ENCODE measurements around the gene HOXB6.

HOXB6 gene

DNA sequence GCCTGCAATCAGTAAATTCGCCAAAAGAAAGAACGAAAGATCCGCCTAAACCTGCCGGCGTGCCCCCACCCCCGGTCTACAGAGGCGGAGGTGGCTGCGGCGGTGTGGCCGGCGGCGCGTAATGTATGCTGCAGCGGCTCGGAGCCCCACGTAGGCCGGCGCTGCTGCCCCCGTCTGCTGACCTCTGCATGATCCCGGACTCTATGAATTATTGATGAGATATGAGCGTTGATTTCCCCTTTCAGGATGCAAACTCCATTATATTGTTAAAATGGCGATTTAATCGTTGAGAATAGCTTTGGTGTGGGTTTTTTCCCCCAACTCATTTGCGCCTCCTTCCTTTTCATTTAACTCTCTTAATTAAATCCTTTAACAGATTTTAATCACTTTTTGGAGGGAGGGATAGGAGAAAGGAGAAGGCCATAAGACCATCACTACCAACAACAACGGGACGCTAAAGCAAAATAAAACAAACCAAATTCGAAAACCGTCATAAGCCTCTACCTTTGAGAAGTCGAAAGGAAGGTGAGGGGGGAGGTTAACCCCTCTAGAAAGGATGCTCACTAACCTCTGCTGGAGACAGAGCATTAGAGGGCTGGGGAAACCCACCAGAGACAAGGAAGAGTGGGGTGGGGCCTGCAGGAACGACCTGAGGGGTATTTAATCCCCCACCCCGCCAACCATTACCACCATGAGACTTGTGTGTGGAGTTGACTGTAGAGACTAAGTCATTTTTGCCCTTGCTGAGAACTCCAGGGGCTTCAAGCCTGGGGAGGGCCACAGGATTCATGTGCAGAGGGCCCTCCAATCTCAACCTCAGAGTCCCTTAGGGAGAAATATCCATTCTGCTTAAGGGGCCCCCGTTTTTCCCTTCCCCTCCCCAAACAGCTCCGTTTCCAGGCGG lies 18.2 kb downstream of the HOXB6 start:
- ATAC-seq, result no peak
- no peak for TF ChIP-seq PPARA (CRISPR knock-in tag; IDR thresholded peaks at IDR 0.05; ENCODE audit: borderline replicate concordance)
- no peak for TF ChIP-seq ZNF70 (CRISPR knock-in tag; IDR thresholded peaks at IDR 0.05)
- TF ChIP-seq OSR1 (CRISPR knock-in tag; IDR thresholded peaks at IDR 0.05), result no peak
- TF ChIP-seq, protein P1, sequence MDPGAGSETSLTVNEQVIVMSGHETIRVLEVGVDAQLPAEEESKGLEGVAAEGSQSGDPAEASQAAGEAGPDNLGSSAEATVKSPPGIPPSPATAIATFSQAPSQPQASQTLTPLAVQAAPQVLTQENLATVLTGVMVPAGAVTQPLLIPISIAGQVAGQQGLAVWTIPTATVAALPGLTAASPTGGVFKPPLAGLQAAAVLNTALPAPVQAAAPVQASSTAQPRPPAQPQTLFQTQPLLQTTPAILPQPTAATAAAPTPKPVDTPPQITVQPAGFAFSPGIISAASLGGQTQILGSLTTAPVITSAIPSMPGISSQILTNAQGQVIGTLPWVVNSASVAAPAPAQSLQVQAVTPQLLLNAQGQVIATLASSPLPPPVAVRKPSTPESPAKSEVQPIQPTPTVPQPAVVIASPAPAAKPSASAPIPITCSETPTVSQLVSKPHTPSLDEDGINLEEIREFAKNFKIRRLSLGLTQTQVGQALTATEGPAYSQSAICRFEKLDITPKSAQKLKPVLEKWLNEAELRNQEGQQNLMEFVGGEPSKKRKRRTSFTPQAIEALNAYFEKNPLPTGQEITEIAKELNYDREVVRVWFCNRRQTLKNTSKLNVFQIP (CRISPR knock-in tag; IDR thresholded peaks at IDR 0.05; ENCODE audit: borderline replicate concordance, low read depth), result no peak
- no peak for TF ChIP-seq ESRRG (CRISPR knock-in tag; IDR thresholded peaks at IDR 0.05)
- no peak for TF ChIP-seq TOX (CRISPR knock-in tag; IDR thresholded peaks at IDR 0.05; ENCODE audit: borderline replicate concordance)
- TF ChIP-seq SNAI2 (CRISPR knock-in tag; IDR thresholded peaks at IDR 0.05), result no peak
- TF ChIP-seq, protein P2, sequence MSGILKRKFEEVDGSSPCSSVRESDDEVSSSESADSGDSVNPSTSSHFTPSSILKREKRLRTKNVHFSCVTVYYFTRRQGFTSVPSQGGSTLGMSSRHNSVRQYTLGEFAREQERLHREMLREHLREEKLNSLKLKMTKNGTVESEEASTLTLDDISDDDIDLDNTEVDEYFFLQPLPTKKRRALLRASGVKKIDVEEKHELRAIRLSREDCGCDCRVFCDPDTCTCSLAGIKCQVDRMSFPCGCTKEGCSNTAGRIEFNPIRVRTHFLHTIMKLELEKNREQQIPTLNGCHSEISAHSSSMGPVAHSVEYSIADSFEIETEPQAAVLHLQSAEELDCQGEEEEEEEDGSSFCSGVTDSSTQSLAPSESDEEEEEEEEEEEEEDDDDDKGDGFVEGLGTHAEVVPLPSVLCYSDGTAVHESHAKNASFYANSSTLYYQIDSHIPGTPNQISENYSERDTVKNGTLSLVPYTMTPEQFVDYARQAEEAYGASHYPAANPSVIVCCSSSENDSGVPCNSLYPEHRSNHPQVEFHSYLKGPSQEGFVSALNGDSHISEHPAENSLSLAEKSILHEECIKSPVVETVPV (CRISPR knock-in tag; IDR thresholded peaks at IDR 0.05), result no peak
- TF ChIP-seq GLIS3 (CRISPR knock-in tag; IDR thresholded peaks at IDR 0.05), result no peak
- no peak for TF ChIP-seq ZFP3 (CRISPR knock-in tag; IDR thresholded peaks at IDR 0.05)
- TF ChIP-seq CSDC2 (CRISPR knock-in tag; IDR thresholded peaks at IDR 0.05), result no peak
- no peak for TF ChIP-seq BACH2 (CRISPR knock-in tag; IDR thresholded peaks at IDR 0.05; ENCODE audit: borderline replicate concordance)
- no peak for TF ChIP-seq ARNTL (CRISPR knock-in tag; IDR thresholded peaks at IDR 0.05; ENCODE audit: borderline replicate concordance, low read depth)
- no peak for TF ChIP-seq ZNF8 (CRISPR knock-in tag; IDR thresholded peaks at IDR 0.05)
- no peak for TF ChIP-seq RARB (CRISPR knock-in tag; IDR thresholded peaks at IDR 0.05)
- TF ChIP-seq, protein P3, sequence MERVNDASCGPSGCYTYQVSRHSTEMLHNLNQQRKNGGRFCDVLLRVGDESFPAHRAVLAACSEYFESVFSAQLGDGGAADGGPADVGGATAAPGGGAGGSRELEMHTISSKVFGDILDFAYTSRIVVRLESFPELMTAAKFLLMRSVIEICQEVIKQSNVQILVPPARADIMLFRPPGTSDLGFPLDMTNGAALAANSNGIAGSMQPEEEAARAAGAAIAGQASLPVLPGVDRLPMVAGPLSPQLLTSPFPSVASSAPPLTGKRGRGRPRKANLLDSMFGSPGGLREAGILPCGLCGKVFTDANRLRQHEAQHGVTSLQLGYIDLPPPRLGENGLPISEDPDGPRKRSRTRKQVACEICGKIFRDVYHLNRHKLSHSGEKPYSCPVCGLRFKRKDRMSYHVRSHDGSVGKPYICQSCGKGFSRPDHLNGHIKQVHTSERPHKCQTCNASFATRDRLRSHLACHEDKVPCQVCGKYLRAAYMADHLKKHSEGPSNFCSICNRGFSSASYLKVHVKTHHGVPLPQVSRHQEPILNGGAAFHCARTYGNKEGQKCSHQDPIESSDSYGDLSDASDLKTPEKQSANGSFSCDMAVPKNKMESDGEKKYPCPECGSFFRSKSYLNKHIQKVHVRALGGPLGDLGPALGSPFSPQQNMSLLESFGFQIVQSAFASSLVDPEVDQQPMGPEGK (CRISPR knock-in tag; IDR thresholded peaks at IDR 0.05; ENCODE audit: borderline replicate concordance), result no peak
- TF ChIP-seq ISL1 (CRISPR knock-in tag; IDR thresholded peaks at IDR 0.05), result no peak

DNA sequence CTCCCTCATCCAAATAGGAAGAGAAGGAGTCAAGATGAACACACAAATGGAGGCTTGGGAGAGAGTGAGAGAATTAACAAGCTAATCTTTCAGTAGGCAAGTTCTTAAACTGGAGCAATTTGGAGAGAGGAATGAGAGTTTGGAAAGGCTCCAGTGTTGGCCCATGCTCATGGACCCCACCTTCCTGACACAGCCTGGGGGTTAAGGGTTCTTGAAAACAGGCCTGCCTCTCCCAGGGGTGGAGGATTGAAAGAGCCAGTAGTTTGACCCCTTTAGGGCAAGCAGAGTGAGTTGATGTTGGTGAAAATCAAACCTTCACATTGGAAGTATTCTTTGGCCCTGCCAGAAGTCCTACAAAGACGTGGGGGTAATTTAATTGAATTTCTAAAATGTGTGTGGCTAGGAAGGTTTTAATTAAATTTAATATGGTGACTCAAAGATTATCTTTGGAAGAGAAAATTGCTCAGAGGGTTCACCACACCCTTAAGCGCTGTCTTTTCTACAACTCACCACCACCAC lies 20.5 kb downstream of the HOXB6 start:
- ATAC-seq, result no peak
- TF ChIP-seq ZNF8 (CRISPR knock-in tag; IDR thresholded peaks at IDR 0.05) (no peak), CSDC2 (CRISPR knock-in tag; IDR thresholded peaks at IDR 0.05) (no peak), BACH2 (CRISPR knock-in tag; IDR thresholded peaks at IDR 0.05; ENCODE audit: borderline replicate concordance) (no peak), SNAI2 (CRISPR knock-in tag; IDR thresholded peaks at IDR 0.05) (no peak)

DNA sequence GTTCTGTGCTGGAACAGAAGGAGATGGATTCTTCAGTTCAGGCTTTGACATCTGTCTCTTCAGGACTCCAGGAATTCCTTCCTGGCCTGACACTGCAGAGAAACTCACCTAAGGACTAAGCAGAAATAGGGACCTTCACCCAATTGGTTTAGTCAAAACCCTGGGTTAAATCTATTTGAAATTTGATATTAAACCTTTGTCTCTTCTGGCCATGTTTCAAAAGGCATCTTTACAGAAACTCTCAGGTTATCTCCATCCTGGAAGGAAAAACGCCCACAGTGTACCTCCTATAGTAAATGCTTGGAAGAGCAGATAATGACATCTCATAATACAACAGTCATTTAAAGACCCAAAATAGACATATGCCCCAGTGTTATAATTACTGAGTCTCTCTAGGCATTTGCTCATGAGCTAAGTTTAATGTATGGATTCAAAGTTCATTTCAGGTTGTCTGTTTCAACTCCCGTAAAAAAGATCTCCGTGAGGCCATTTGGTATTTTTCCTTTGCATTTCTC lies 21.0 kb downstream of the HOXB6 start:
- no peak for ATAC-seq
- no peak for TF ChIP-seq OSR1 (CRISPR knock-in tag; IDR thresholded peaks at IDR 0.05)
- no peak for TF ChIP-seq RARB (CRISPR knock-in tag; IDR thresholded peaks at IDR 0.05)
- TF ChIP-seq SNAI2 (CRISPR knock-in tag; IDR thresholded peaks at IDR 0.05), result no peak
- TF ChIP-seq, protein P4, sequence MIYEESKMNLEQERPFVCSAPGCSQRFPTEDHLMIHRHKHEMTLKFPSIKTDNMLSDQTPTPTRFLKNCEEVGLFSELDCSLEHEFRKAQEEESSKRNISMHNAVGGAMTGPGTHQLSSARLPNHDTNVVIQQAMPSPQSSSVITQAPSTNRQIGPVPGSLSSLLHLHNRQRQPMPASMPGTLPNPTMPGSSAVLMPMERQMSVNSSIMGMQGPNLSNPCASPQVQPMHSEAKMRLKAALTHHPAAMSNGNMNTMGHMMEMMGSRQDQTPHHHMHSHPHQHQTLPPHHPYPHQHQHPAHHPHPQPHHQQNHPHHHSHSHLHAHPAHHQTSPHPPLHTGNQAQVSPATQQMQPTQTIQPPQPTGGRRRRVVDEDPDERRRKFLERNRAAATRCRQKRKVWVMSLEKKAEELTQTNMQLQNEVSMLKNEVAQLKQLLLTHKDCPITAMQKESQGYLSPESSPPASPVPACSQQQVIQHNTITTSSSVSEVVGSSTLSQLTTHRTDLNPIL (CRISPR knock-in tag; IDR thresholded peaks at IDR 0.05; ENCODE audit: low read depth), result no peak
- TF ChIP-seq ZFP30 (CRISPR knock-in tag; IDR thresholded peaks at IDR 0.05), result no peak
- TF ChIP-seq ISL1 (CRISPR knock-in tag; IDR thresholded peaks at IDR 0.05), result no peak
- TF ChIP-seq ZNF70 (CRISPR knock-in tag; IDR thresholded peaks at IDR 0.05), result no peak

DNA sequence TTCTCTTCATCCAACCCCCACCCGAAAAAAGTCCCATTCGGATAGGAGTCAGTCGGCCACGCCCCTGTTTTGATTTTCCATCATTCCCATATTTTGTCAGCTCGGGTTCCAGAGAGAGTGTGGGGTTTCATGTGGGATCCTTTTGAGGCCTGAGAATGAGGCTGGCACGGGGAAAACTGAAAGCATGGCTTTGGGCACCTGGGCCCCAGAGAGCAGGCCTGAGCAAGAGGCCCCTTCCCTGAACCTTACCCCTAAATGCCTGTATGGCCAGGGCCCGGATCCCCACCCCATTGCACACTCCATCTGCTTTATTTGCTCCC lies 22.1 kb downstream of the HOXB6 start:
- ATAC-seq, result no peak
- TF ChIP-seq, protein P4 (CRISPR knock-in tag; IDR thresholded peaks at IDR 0.05; ENCODE audit: low read depth), result no peak
- TF ChIP-seq BACH2 (CRISPR knock-in tag; IDR thresholded peaks at IDR 0.05; ENCODE audit: borderline replicate concordance), result no peak
- TF ChIP-seq, protein P1 (CRISPR knock-in tag; IDR thresholded peaks at IDR 0.05; ENCODE audit: borderline replicate concordance, low read depth), result no peak
- no peak for TF ChIP-seq TCF4 (CRISPR knock-in tag; IDR thresholded peaks at IDR 0.05; ENCODE audit: borderline replicate concordance)
- TF ChIP-seq, protein P3 (CRISPR knock-in tag; IDR thresholded peaks at IDR 0.05; ENCODE audit: borderline replicate concordance), result no peak
- no peak for TF ChIP-seq OSR1 (CRISPR knock-in tag; IDR thresholded peaks at IDR 0.05)
- no peak for TF ChIP-seq ISL1 (CRISPR knock-in tag; IDR thresholded peaks at IDR 0.05)
- TF ChIP-seq ZC3H10 (CRISPR knock-in tag; IDR thresholded peaks at IDR 0.05), result no peak
- no peak for TF ChIP-seq TOX (CRISPR knock-in tag; IDR thresholded peaks at IDR 0.05; ENCODE audit: borderline replicate concordance)
- no peak for TF ChIP-seq ZNF8 (CRISPR knock-in tag; IDR thresholded peaks at IDR 0.05)
- no peak for TF ChIP-seq ZFP3 (CRISPR knock-in tag; IDR thresholded peaks at IDR 0.05)

Measured in SK-N-SH treated with all-trans-retinoic acid at 6 μM for 48 hours (cell line).